Endothelial cell (in vitro differentiated cells): ENCODE measurements around the gene MARCHF3. TPM values are rescaled to one million over a fixed set of nuclear protein-coding genes. Genes with fewer than 3 reads are reported as not detected.

ENCODE experiments used
- DNase-seq: peaks from one replicate; pipeline ENCODE4 v3.0.0; 2021; ENCODE audit warnings: low spot score
- H3K27ac Mint-ChIP-seq: one replicate; pipeline ENCODE4 v1.8.0; 2021; ENCODE audit warnings: mixed read lengths, inconsistent platforms; ENCODE audit not compliant: unreplicated experiment
- H3K27me3 Mint-ChIP-seq: one replicate; pipeline ENCODE4 v1.8.0; 2021; ENCODE audit warnings: mild to moderate bottlenecking, moderate library complexity, mixed read lengths, inconsistent platforms; ENCODE audit not compliant: unreplicated experiment
- H3K36me3 Mint-ChIP-seq: one replicate; pipeline ENCODE4 v1.8.0; 2021; ENCODE audit warnings: mild to moderate bottlenecking, low read depth, mixed read lengths, inconsistent platforms; ENCODE audit not compliant: unreplicated experiment
- H3K4me1 Mint-ChIP-seq: one replicate; pipeline ENCODE4 v1.8.0; 2021; ENCODE audit warnings: mild to moderate bottlenecking, mixed read lengths, inconsistent platforms; ENCODE audit not compliant: unreplicated experiment
- H3K4me3 Mint-ChIP-seq: one replicate; pipeline ENCODE4 v1.8.0; 2021; ENCODE audit warnings: mild to moderate bottlenecking, mixed read lengths, inconsistent platforms; ENCODE audit not compliant: unreplicated experiment
- H3K9me3 Mint-ChIP-seq: one replicate; pipeline ENCODE4 v1.8.0; 2021; ENCODE audit warnings: mixed read lengths, inconsistent platforms; ENCODE audit not compliant: unreplicated experiment
- total RNA-seq: library from RNA; stranded (reverse); fragmentation: NEBNext Ultra II Directional; extraction: Animal tissue kit (Norgen Biotek cat#: 25700); gene quantifications from one replicate; pipeline ENCODE4 v1.2.1, GENCODE V29; 2021; ENCODE audit not compliant: unreplicated experiment
- TF ChIP-seq, protein P1 (sequence below): fragments of 200-600 bp; sonication (generic); IDR thresholded peaks from one replicate; pipeline ENCODE4 v1.5.0; 2021; ENCODE audit warnings: antibody characterized with exemption; ENCODE audit not compliant: unreplicated experiment

Gene MARCHF3
- total RNA-seq, 1 donor from 2014 or later = 47.9 TPM

DNA sequence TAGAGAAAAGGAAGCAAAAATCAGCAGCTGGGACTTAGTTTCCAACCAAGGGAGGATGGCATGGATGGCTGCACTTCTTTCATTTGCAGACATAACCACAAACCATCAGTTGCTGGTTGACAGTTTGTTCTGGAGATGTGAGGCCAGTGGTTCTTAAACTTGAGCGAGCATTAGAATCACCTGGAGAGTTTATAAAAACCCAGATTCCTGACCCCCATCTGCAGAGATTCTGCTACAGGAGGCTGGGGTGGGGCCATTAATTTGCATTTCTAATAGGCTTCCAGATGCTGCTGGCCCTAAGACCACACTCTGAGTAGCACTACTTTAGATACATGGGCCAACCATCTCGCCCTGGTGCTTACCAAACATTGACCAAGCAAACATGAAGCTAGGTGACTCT, 60.8 kb downstream of the MARCHF3 start:
- Mint-ChIP-seq H3K9me3 (no peaks in the 10 kb centered on the region), H3K36me3 (peaks cover 6% of the 10 kb centered on the region), H3K4me1 (peaks cover 54% of the 10 kb centered on the region)

DNA sequence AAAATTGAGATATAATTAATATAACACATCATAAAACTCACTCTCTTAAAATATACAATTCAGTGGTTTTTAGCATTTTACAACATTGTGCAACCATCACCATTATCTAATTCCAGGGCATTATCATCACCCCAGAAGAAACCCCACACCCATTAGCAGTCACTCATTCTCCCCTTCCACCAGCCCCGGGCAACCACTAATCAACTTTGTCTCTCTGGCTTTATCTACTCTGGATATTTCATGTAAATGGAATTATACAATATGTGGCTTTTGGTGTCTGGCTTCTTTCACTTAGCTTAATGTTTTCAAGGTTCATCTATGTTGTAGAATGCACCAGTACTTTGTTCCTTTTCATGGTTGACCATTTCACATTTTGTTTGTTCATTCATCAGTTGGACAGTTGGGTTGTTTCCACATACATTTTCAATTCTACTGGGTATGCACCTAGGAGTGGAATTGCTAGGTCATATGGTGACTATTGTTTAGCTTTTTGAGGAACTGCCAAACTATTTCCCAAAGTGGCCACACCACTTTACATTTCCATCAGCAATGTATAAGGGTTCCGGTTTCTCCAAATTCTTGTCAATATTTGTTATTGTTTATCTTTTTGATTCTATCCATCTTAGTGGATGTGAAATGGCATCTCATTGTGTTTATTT, 62.4 kb downstream of the MARCHF3 start:
- Mint-ChIP-seq H3K4me3 (peak overlapping the region; percentile 9), H3K36me3 (peaks cover 6% of the 10 kb centered on the region), H3K27me3 (no peaks in the 10 kb centered on the region), H3K9me3 (no peaks in the 10 kb centered on the region), H3K27ac (peak overlapping the region; percentile 43), H3K4me1 (peaks cover 44% of the 10 kb centered on the region)
- no peak for DNase-seq
- TF ChIP-seq, protein P1, sequence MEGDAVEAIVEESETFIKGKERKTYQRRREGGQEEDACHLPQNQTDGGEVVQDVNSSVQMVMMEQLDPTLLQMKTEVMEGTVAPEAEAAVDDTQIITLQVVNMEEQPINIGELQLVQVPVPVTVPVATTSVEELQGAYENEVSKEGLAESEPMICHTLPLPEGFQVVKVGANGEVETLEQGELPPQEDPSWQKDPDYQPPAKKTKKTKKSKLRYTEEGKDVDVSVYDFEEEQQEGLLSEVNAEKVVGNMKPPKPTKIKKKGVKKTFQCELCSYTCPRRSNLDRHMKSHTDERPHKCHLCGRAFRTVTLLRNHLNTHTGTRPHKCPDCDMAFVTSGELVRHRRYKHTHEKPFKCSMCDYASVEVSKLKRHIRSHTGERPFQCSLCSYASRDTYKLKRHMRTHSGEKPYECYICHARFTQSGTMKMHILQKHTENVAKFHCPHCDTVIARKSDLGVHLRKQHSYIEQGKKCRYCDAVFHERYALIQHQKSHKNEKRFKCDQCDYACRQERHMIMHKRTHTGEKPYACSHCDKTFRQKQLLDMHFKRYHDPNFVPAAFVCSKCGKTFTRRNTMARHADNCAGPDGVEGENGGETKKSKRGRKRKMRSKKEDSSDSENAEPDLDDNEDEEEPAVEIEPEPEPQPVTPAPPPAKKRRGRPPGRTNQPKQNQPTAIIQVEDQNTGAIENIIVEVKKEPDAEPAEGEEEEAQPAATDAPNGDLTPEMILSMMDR = no peak

More for the DNA sequence above, 60.8 kb downstream of the MARCHF3 start:
- TF ChIP-seq, protein P1 = no peak
- Mint-ChIP-seq H3K27ac (no peak overlapping the region), H3K4me3 (no peak overlapping the region), H3K27me3 (peaks cover 3% of the 10 kb centered on the region)
- DNase-seq = no peak

DNA sequence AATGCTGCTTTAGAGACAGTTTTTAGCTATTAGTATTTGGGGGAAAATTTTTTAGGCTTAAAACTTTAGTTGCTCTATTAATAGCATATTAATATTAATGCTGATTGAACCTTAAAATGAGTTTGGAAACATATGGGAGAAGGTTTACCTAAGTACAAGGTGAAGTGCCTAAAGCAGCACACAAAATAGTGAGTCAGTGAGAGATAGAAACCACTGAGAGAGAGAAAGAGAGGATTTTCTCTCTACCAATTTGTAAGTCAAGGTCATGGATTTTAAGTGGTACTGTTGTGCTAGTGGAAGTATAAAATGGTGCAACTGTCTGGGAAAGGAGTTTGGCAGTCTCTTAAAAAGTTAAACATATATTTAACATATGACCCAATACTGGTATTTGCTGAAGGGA, 64.9 kb downstream of the MARCHF3 start:
- peaks cover 23% of the 10 kb centered on the region for H3K4me1 Mint-ChIP-seq
- no peak overlapping the region for H3K4me3 Mint-ChIP-seq
- peak overlapping the region; percentile 92 for H3K27ac Mint-ChIP-seq
- TF ChIP-seq, protein P1 = no peak
- H3K36me3 Mint-ChIP-seq = peaks cover 6% of the 10 kb centered on the region
- no peaks in the 10 kb centered on the region for H3K27me3 Mint-ChIP-seq
- H3K9me3 Mint-ChIP-seq = no peaks in the 10 kb centered on the region
- no peak for DNase-seq

DNA sequence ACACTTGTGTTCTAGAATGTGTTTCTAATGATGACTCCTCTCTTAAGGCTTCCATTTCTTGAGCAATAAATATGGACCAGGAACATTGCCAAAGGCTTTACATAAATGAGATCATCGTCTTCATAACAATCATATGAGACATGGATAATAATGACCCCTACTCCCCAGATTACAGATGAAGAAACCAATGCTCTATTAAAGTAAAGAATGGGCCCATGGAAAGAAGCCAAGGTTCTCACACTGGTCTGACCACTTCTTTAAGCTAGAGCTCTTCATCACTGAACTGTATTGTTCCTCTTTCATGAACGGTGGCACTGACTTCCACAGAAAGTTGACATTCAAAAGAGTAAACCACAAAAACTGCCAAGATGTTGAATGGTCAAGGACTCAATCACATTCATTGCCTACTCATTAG, 65.3 kb downstream of the MARCHF3 start:
- no peak overlapping the region for H3K4me3 Mint-ChIP-seq
- H3K27ac Mint-ChIP-seq = no peak overlapping the region
- TF ChIP-seq, protein P1 = no peak
- no peaks in the 10 kb centered on the region for H3K27me3 Mint-ChIP-seq
- peaks cover 21% of the 10 kb centered on the region for H3K4me1 Mint-ChIP-seq
- H3K9me3 Mint-ChIP-seq = no peaks in the 10 kb centered on the region
- peaks cover 6% of the 10 kb centered on the region for H3K36me3 Mint-ChIP-seq
- no peak for DNase-seq

DNA sequence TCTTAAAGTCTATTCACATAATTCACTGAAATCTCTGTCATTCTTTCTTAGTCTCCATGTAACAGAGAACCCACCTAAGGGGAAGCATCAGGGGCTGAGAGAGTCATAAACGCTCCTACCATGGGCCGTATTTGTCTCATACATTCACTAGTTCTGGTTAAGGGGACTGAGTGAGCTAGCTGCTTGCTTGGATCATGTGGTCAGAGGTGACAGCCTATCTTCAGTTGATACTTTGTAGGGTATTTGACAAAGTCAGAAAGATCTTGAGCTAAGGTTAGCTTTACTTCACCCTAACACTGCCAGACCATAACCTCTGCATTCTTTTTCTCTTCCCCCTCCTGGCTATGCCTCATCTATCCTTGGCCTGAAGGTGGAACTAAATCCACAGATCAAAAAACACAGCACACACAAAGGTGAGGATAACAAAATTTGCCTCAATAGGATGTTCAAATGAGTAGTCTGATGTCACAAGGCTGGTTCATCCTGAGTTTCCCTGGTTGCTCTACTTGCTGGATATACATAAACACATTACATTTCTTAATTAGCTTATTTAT, 66.5 kb downstream of the MARCHF3 start:
- Mint-ChIP-seq H3K4me3 (no peak overlapping the region), H3K36me3 (peaks cover 1% of the 10 kb centered on the region), H3K27me3 (no peaks in the 10 kb centered on the region), H3K4me1 (peaks cover 16% of the 10 kb centered on the region), H3K9me3 (no peaks in the 10 kb centered on the region), H3K27ac (no peak overlapping the region)
- TF ChIP-seq, protein P1 = no peak
- DNase-seq = no peak
